Activated CD8-positive, alpha-beta memory T cell treated with anti-CD3 and anti-CD28 coated beads, Interleukin-2, amount 10 ng/mL, durations not matched to agents 7 days and 5 days (primary cell): ENCODE results near the gene RXRG. TPM values are rescaled to one million over a fixed set of nuclear protein-coding genes. Genes with fewer than 3 reads are reported as not detected.

Experiments used
- ATAC-seq: fragments of 150-1000 bp; cut with Tn5 transposase; one replicate; pipeline ENCODE4 v1.10.0; 2021; ENCODE audit warnings: moderate library complexity
- CTCF ChIA-PET: fragments of 350-600 bp; sonication (Branson Sonifier 250); formaldehyde crosslinking; loops from one replicate; lab custom pipeline; 2021; ENCODE audit warnings: antibody characterized with exemption; lab: Charles Lee
- DNase-seq: peaks from one replicate; pipeline ENCODE4 v3.0.0-alpha.2; 2020
- H3K27ac Mint-ChIP-seq: one replicate; pipeline ENCODE4 v1.8.0; 2021; ENCODE audit warnings: mild to moderate bottlenecking, mixed read lengths
- H3K27me3 Mint-ChIP-seq: one replicate; pipeline ENCODE4 v1.8.0; 2021; ENCODE audit warnings: mixed read lengths
- H3K36me3 Mint-ChIP-seq: one replicate; pipeline ENCODE4 v1.8.0; 2021; ENCODE audit warnings: mild to moderate bottlenecking, mixed read lengths
- H3K4me1 Mint-ChIP-seq: one replicate; pipeline ENCODE4 v1.8.0; 2021; ENCODE audit warnings: mixed read lengths
- H3K4me3 Mint-ChIP-seq: one replicate; pipeline ENCODE4 v1.8.0; 2021; ENCODE audit warnings: mild to moderate bottlenecking, moderate library complexity, mixed read lengths
- H3K9me3 Mint-ChIP-seq: one replicate; pipeline ENCODE4 v1.8.0; 2022; ENCODE audit warnings: low read depth, mixed read lengths
- total RNA-seq, 2 experiments: library from RNA; stranded (reverse); gene quantifications; one replicate each; pipeline ENCODE4 v1.2.3, GENCODE V29; 2021

The RXRG gene
- total RNA-seq, result not detected

GRCh38 chr1:165444897-165445370 is at the start of gene RXRG:
RXRG (minus strand) TSS chr1:165445126; CDS start chr1:165444893, 233 bp downstream.
- Mint-ChIP-seq H3K9me3 (no peaks in the 10 kb centered on the region), H3K4me3 (no peak within 1 kb of the TSS), H3K27me3 (peaks cover 40% of the 10 kb centered on the region), H3K4me1 (no peaks in the 10 kb centered on the region), H3K27ac (no peak within 1 kb of the TSS), H3K36me3 (peaks cover 1% of the 10 kb centered on the region)
- DNase-seq (no peak), ATAC-seq (peak; percentile 45)
- CTCF ChIA-PET, result interaction anchor here (1.1 kb wide), 1 partner anchor 52 kb away, joined by 3 read pairs; no protein-coding TSS in a partner anchor

DNA sequence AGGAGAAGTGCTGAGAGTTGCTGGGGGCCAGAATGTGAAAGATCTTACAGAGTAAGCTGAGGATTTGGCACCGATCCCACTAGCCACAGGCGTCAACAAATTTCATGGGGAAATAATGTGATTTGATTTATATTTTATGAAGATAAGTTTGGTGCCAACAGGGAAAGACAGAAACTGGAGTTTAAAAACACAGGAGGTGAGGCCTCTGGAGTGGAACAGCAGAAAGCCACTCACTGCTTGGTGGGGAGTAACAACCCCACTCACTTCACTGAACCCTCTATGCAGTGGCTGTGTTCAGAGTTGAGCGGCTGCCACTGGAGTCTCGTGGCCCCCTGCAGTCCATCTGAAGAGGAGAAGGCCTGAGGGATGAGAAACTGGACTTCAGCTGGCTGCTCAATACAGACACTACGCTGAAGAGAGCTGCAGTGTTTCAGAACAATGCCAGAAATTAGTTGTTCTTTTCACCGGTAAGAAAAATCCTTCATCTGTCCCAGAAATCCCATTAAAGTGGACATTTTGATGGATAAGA is 48.0 kb upstream of the RXRG start:
- Mint-ChIP-seq H3K36me3 (no peaks in the 10 kb centered on the region), H3K9me3 (no peaks in the 10 kb centered on the region), H3K27me3 (peaks cover 44% of the 10 kb centered on the region), H3K4me1 (peaks cover 4% of the 10 kb centered on the region), H3K4me3 (no peak overlapping the region), H3K27ac (no peak overlapping the region)
- ATAC-seq (no peak), DNase-seq (no peak)
- CTCF ChIA-PET, result no interaction called here

DNA sequence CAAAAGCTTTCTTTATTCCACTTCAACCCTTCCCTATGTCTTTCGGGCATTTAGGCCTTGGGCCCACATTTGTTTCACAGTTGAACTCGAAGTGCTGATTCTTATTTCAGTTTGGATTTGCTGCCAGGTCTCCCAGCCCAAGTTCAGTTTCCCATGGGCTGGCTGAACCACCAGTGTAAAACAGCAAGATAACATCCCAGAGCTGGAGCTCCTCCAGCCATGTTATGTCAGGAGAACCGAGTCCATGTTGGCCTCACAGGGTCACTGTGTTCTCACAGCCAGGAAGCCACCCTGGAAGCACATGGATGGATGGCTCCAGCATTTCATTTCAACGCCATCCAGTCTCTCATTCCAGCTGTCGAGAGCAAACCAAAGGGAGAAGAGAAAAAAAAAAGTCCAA is 45.2 kb upstream of the RXRG start:
- ATAC-seq, result no peak
- DNase-seq, result no peak
- Mint-ChIP-seq H3K36me3 (no peaks in the 10 kb centered on the region), H3K27me3 (peaks cover 46% of the 10 kb centered on the region), H3K27ac (no peak overlapping the region), H3K9me3 (no peaks in the 10 kb centered on the region), H3K4me1 (peaks cover 10% of the 10 kb centered on the region), H3K4me3 (no peak overlapping the region)
- CTCF ChIA-PET, result interaction anchor here (1.0 to 1.1 kb wide), 2 partner anchors 101 to 123 kb away, joined by 4 read pairs; no protein-coding TSS in a partner anchor

DNA sequence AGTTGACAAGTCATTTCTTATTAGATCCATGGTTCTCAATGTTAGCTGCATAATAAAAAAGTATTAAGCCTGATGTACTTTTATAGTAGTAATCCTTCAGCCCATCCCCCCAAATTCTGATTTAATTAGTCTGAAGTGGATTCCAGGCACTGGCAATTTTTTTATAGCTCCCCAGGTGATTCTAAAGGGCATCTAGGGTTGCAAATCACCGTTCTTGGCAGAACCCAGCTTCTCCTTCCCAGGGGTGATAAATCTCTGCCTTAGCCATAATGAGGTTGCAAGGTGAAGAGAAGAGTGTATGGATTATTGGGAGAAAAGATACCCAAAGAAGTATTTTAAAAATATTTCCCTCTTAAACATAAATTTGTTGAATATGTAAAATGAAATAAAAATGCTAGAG is 43.0 kb upstream of the RXRG start:
- ATAC-seq (no peak), DNase-seq (no peak)
- Mint-ChIP-seq H3K9me3 (no peaks in the 10 kb centered on the region), H3K27ac (no peak overlapping the region), H3K4me3 (no peak overlapping the region), H3K27me3 (peaks cover 30% of the 10 kb centered on the region), H3K4me1 (peaks cover 10% of the 10 kb centered on the region), H3K36me3 (no peaks in the 10 kb centered on the region)
- CTCF ChIA-PET, result no interaction called here

GRCh38 chr1:165486663-165487062 is 41.7 kb upstream of the RXRG start:
- CTCF ChIA-PET, result no interaction called here
- peaks cover 23% of the 10 kb centered on the region for H3K27me3 Mint-ChIP-seq
- no peaks in the 10 kb centered on the region for H3K9me3 Mint-ChIP-seq
- H3K36me3 Mint-ChIP-seq, result no peaks in the 10 kb centered on the region
- DNase-seq (no peak), ATAC-seq (no peak)
- no peak overlapping the region for H3K4me3 Mint-ChIP-seq
- H3K27ac Mint-ChIP-seq, result no peak overlapping the region
- peaks cover 20% of the 10 kb centered on the region for H3K4me1 Mint-ChIP-seq

GRCh38 chr1:165485716-165486115 is 40.8 kb upstream of the RXRG start:
- no peak for ATAC-seq
- Mint-ChIP-seq H3K9me3 (no peaks in the 10 kb centered on the region), H3K4me1 (peaks cover 20% of the 10 kb centered on the region), H3K27ac (no peak overlapping the region), H3K4me3 (no peak overlapping the region), H3K27me3 (peaks cover 20% of the 10 kb centered on the region), H3K36me3 (no peaks in the 10 kb centered on the region)
- CTCF ChIA-PET, result interaction anchor here (0.7 kb wide), 1 partner anchor 370 kb away, joined by 3 read pairs; no protein-coding TSS in a partner anchor
- DNase-seq, result no peak

DNA sequence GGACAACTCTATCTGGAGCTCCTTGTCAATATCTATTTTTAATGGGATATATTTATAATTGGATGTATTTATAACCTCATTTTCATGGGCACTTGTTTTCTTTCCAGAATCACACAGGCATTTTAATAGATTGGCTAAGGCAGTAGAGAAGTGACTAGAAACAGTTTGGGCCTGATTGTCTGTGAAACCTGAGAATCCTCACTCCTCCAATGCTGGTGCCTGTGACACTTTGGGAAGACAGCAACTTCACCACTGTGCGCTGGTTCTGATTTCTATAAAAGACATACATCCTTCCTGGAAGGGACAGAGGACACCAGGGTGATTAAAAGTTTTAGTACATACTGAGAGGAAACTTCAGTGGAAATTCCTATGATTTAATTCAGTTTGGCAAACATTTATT is 39.6 kb upstream of the RXRG start:
- H3K27ac Mint-ChIP-seq, result no peak overlapping the region
- ATAC-seq (no peak), DNase-seq (no peak)
- H3K4me1 Mint-ChIP-seq, result peaks cover 20% of the 10 kb centered on the region
- H3K27me3 Mint-ChIP-seq, result peaks cover 15% of the 10 kb centered on the region
- no peaks in the 10 kb centered on the region for H3K9me3 Mint-ChIP-seq
- no peaks in the 10 kb centered on the region for H3K36me3 Mint-ChIP-seq
- CTCF ChIA-PET, result no interaction called here
- H3K4me3 Mint-ChIP-seq, result no peak overlapping the region

DNA sequence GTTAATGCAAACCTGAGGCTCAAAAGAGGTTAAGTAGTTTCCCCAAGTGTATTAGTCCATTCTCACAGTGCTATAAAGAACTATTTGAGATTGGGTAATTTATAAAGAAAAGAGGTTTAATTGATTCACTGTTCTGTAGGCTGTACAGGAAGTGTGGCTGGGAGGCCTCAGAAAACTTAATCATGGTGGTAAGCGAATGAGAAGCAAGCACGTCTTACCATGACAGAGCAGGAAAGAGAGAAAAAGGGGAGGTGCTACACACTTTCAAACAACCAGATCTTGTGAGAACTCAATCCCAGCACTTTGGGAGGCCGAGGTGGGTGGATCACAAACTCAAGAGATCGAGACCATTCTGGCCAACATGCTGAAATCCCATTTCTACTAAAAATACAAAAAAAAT is 38.5 kb upstream of the RXRG start:
- Mint-ChIP-seq H3K9me3 (no peaks in the 10 kb centered on the region), H3K36me3 (no peaks in the 10 kb centered on the region), H3K27me3 (peaks cover 15% of the 10 kb centered on the region), H3K27ac (no peak overlapping the region), H3K4me3 (no peak overlapping the region), H3K4me1 (peaks cover 20% of the 10 kb centered on the region)
- ATAC-seq (no peak), DNase-seq (no peak)
- CTCF ChIA-PET, result no interaction called here

DNA sequence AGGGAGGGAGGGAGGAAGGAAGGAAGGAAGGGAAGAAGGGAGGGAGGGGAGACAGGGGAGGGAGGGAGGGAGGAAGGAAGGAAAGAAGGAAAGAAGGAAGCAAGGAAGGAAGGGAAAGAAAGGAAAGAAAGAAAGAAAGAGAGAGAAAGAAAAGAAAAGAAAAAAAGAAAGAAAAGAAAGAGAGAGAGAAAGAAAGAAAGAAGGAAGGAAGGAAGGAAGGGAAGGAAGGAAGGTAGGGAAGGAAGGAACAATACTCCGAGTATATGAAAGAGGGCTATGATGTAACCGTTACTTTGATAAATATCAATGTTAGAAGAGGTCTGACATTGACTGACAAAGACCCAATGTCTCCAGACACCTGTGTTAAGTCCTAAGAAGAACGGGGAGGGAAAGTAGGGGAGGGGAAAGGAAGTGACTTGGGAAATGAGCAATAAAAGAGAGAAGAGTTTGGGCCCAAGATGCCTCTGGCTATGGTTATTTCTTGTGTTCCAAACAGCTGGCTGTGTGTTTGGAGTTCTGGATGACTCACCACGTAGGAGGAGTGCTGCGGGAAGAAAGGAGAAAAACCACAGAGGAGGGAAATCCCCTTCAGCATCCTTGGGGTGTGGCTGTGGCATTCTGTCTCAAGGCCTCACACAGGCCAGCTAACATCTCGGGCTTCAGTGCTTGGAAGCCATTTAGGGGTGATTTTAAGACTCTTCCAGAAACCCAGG is 37.0 kb upstream of the RXRG start:
- ATAC-seq (no peak), DNase-seq (no peak)
- H3K36me3 Mint-ChIP-seq, result no peaks in the 10 kb centered on the region
- H3K9me3 Mint-ChIP-seq, result no peaks in the 10 kb centered on the region
- CTCF ChIA-PET, result no interaction called here
- no peak overlapping the region for H3K27ac Mint-ChIP-seq
- H3K4me3 Mint-ChIP-seq, result no peak overlapping the region
- H3K27me3 Mint-ChIP-seq, result peaks cover 11% of the 10 kb centered on the region
- H3K4me1 Mint-ChIP-seq, result peaks cover 19% of the 10 kb centered on the region

DNA sequence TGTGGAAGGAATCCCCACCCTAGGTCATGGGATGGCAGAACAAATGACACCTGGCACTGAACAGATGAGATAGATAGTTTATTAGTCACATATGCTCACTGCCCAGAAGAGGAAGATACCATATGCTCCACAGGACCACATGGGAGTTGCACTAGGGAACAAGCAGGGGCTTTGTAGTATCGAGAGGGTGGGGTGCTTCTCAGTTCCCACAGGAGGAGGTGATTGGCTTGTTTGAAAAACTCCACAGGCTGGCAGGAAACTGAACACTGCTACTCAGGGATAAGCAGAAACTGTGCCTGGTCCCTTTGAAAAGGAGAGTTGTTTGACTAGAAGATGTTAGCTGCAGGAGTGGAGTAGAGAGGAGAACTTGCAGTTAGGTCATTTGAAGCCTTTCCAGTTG is 31.9 kb upstream of the RXRG start:
- Mint-ChIP-seq H3K9me3 (no peaks in the 10 kb centered on the region), H3K4me1 (peaks cover under 1% of the 10 kb centered on the region), H3K4me3 (no peak overlapping the region), H3K36me3 (no peaks in the 10 kb centered on the region), H3K27me3 (peaks cover 17% of the 10 kb centered on the region), H3K27ac (no peak overlapping the region)
- CTCF ChIA-PET, result no interaction called here
- ATAC-seq, result no peak
- DNase-seq, result no peak

- Mint-ChIP-seq H3K9me3 (no peaks in the 10 kb centered on the region), H3K4me3 (no peak overlapping the region), H3K36me3 (no peaks in the 10 kb centered on the region), H3K27me3 (peaks cover 28% of the 10 kb centered on the region), H3K27ac (no peak overlapping the region), H3K4me1 (no peaks in the 10 kb centered on the region)
- CTCF ChIA-PET, result no interaction called here
- no peak for DNase-seq
- no peak for ATAC-seq
Observed at GRCh38 chr1:165474196-165474595, 29.3 kb upstream of the RXRG start.

GRCh38 chr1:165473081-165473480 is 28.2 kb upstream of the RXRG start:
- CTCF ChIA-PET, result no interaction called here
- H3K27ac Mint-ChIP-seq, result no peak overlapping the region

GRCh38 chr1:165468726-165469249 is 23.9 kb upstream of the RXRG start:
- peaks cover 38% of the 10 kb centered on the region for H3K27me3 Mint-ChIP-seq
- H3K4me3 Mint-ChIP-seq, result no peak overlapping the region
- CTCF ChIA-PET, result no interaction called here
- no peaks in the 10 kb centered on the region for H3K36me3 Mint-ChIP-seq
- no peaks in the 10 kb centered on the region for H3K4me1 Mint-ChIP-seq
- H3K27ac Mint-ChIP-seq, result no peak overlapping the region
- no peak for DNase-seq
- ATAC-seq, result no peak
- H3K9me3 Mint-ChIP-seq, result no peaks in the 10 kb centered on the region

More at GRCh38 chr1:165473081-165473480, 28.2 kb upstream of the RXRG start:
- Mint-ChIP-seq H3K27me3 (peaks cover 30% of the 10 kb centered on the region), H3K9me3 (no peaks in the 10 kb centered on the region), H3K36me3 (no peaks in the 10 kb centered on the region), H3K4me3 (no peak overlapping the region), H3K4me1 (no peaks in the 10 kb centered on the region)
- no peak for ATAC-seq
- no peak for DNase-seq

DNA sequence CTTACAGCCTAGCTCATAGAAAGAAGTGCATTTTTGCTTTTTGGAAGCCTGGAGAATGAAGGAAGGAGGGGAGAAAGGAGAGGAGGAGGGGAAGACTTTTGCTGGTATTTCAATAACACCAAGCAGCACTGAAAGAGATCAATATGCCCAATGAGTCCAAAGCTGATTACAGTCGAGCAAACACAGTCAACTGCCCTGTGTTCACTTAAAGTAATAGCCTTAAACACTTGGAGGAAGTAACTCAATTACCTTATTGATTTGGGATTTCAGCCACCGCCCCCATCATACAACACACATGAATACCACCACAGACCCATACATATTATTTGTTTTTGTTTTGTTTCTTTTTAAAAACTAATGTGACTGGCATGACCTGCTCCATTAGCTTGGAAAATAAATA is 23.3 kb upstream of the RXRG start:
- Mint-ChIP-seq H3K27me3 (peaks cover 41% of the 10 kb centered on the region), H3K9me3 (no peaks in the 10 kb centered on the region), H3K36me3 (no peaks in the 10 kb centered on the region), H3K4me1 (no peaks in the 10 kb centered on the region), H3K4me3 (no peak overlapping the region), H3K27ac (no peak overlapping the region)
- DNase-seq, result no peak
- ATAC-seq, result no peak
- CTCF ChIA-PET, result no interaction called here
